Esophagus (tissue), 2 donors: ENCODE data around the gene RPL27A. TPM values are rescaled to one million over a fixed set of nuclear protein-coding genes. Genes with fewer than 3 reads are reported as not detected.
"Not testable (repeated sequence)": the region's sequence is repeated elsewhere in the genome, so short reads cannot be mapped to it uniquely, and the experiment has no call there.

ENCODE experiments used
- H3K27ac ChIP-seq, 2 donors: one replicate each; pipeline ENCODE4 v1.5.1; 2013; ENCODE audit warnings: low read depth in 2 of 2, mild to moderate bottlenecking in 2 of 2, inconsistent platforms in 1 of 2, low read length in 1 of 2, moderate library complexity in 1 of 2
- H3K27me3 ChIP-seq, 2 donors: one replicate each; pipeline ENCODE4 v1.6.1; 2013; ENCODE audit warnings: low read length in 2 of 2, control low read depth in 1 of 2, mild to moderate bottlenecking in 1 of 2; ENCODE audit not compliant: insufficient read depth in 2 of 2, control insufficient read depth in 1 of 2
- H3K36me3 ChIP-seq, 2 donors: one replicate each; pipeline ENCODE4 v1.6.1; 2013; ENCODE audit warnings: low read length in 1 of 2; ENCODE audit not compliant: control insufficient read depth in 2 of 2, insufficient read depth in 2 of 2
- H3K4me1 ChIP-seq, 2 donors: one replicate each; pipeline ENCODE4 v1.6.1; 2013; ENCODE audit warnings: low read length in 1 of 2; ENCODE audit not compliant: control insufficient read depth in 2 of 2, insufficient read depth in 2 of 2
- H3K4me3 ChIP-seq, 2 donors: one replicate each; pipeline ENCODE4 v1.5.1; 2013; ENCODE audit warnings: low read length in 2 of 2, mild to moderate bottlenecking in 2 of 2, low read depth in 1 of 2, moderate library complexity in 1 of 2
- H3K9me3 ChIP-seq, 2 donors: one replicate each; pipeline ENCODE4 v1.6.1; 2013; ENCODE audit warnings: mild to moderate bottlenecking in 2 of 2, low read depth in 1 of 2, low read length in 1 of 2, moderate library complexity in 1 of 2; ENCODE audit not compliant: control insufficient read depth in 2 of 2, insufficient read depth in 1 of 2
- WGBS, 2 donors: extraction: QIAGEN DNeasy Blood & Tissue Kit; methylation state at CpG; one replicate each; pipeline ENCODE4 v1.1.7; 2013; 5-methylcytosine and 5-hydroxymethylcytosine counted together
- polyA plus RNA-seq, 2 donors: library from polyadenylated mRNA; stranded (reverse); fragments of 200-250 nt; gene quantifications; one replicate each; pipeline ENCODE4 v1.2.3, GENCODE V29; 2013
- donor health status: healthy with polysubstance abuse.
- donor health status: Bipolar disorder and iron deficiency.

The RPL27A gene
- polyA plus RNA-seq, 2 donors: 2,629 to 4,238 TPM

DNA sequence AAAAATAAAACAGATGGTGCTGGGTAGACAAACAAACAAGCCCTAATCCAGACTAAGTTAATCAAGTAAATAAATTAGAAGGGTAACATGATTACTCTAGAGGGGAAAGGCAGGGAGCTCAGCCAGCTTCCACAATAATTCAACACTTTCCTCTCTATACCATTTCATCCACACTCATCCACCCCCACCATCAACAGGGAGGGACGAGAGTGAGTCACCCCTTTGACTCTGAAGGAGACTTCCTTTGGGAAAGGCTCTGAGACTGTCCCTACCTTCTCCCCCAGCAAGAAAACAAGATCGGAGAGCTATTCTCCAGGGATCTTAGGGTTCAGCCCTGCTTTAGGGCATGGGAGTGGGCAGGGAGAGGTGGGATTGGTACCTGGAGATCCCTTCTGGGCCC lies 33.2 kb upstream of the RPL27A start:
- WGBS, 2 donors: 87 to 91% methylated on average over 2 of the region's 2 CpGs
- peaks cover 10 to 22% of the 10 kb centered on the region in 2 donors for H3K36me3 ChIP-seq
- no peak overlapping the region for H3K4me3 ChIP-seq
- H3K9me3 ChIP-seq: no peaks in the 10 kb centered on the region
- H3K27me3 ChIP-seq: no peaks in the 10 kb centered on the region
- H3K4me1 ChIP-seq: no peaks in the 10 kb centered on the region
- H3K27ac ChIP-seq: no peak overlapping the region

DNA sequence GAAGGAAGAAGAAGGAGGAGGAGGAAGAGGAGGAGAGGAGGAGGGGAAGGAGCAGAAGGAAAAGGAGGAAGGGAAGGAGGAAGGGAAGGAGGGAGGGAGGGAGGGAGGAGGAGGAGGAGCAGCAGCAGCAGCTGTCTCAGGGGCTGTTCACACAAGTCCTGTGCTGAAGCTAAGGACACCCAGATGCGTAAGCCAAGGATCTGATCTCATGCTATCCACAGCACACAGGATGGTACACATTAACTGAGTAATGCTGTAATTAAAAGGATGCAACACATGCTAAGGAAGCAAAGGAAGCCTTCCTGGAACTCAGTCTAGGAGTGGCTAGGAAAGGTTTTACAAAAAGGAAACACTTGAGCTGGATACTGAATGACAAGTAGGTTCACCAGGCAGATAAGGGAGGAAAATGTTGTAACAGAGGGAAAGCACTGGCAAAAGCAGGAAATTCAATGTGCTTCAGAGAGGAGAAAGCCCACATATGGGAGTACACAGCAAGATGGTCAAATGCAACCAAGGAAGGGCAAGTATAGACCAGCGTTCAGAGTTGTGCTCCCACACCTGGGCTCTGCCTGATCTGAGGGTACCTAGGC lies 32.1 kb upstream of the RPL27A start:
- Histone ChIP-seq H3K36me3 (peaks cover 4 to 13% of the 10 kb centered on the region in 2 donors), H3K27ac (no peak overlapping the region), H3K27me3 (no peaks in the 10 kb centered on the region), H3K9me3 (no peaks in the 10 kb centered on the region), H3K4me3 (no peak overlapping the region), H3K4me1 (no peaks in the 10 kb centered on the region)
- WGBS, 2 donors: 98% methylated on average over 2 of the region's 2 CpGs

DNA sequence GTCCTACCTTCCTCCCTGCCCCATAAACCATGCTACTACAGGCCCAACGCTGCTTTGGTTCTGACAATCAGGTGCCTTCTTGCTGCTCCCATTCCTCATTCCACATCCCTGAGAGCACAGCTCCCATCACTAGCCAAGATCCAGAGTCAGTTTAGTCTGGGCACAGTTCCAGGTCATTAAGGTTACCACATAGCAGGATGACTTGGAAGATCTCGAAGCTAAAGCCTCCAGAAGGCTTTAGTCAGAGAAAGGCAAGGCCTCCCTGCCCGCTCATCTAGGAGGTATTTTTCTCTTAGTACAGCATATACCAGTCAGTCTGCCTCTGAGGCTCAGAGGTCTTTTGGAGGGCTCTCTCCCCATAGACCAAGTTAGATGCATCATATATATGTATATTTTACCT lies 30.5 kb upstream of the RPL27A start:
- no peak overlapping the region for H3K4me3 ChIP-seq
- H3K9me3 ChIP-seq: no peaks in the 10 kb centered on the region
- WGBS, 2 donors: 75 to 85% methylated on average over 3 of the region's 3 CpGs
- H3K27ac ChIP-seq: no peak overlapping the region
- H3K36me3 ChIP-seq: peaks cover 4 to 10% of the 10 kb centered on the region in 2 donors
- no peaks in the 10 kb centered on the region for H3K4me1 ChIP-seq
- H3K27me3 ChIP-seq: no peaks in the 10 kb centered on the region

DNA sequence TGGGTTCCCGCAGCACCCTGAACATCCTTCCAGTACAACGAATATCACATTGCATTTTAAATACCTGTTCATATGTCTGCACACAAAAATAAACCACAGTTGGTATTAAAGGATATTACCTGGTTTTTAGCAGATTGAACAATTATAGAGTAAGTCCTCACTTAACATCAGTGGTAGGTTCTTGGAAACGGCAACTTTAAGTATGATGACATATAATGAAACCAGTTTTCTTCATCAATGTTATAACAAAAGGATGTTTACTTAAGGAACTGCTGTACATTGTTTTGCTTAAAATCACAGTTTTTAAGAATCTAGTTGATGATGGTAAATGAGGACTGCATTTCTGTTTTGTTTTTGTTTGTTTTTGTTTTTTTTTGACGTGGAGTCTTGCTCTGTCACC lies 28.1 kb upstream of the RPL27A start:
- H3K27me3 ChIP-seq: no peaks in the 10 kb centered on the region
- H3K4me1 ChIP-seq: no peaks in the 10 kb centered on the region
- no peaks in the 10 kb centered on the region for H3K9me3 ChIP-seq
- H3K4me3 ChIP-seq: no peak overlapping the region
- H3K36me3 ChIP-seq: peaks cover 0 to 7% of the 10 kb centered on the region in 2 donors
- WGBS, 2 donors: 78 to 83% methylated on average over 4 of the region's 4 CpGs
- no peak overlapping the region for H3K27ac ChIP-seq

DNA sequence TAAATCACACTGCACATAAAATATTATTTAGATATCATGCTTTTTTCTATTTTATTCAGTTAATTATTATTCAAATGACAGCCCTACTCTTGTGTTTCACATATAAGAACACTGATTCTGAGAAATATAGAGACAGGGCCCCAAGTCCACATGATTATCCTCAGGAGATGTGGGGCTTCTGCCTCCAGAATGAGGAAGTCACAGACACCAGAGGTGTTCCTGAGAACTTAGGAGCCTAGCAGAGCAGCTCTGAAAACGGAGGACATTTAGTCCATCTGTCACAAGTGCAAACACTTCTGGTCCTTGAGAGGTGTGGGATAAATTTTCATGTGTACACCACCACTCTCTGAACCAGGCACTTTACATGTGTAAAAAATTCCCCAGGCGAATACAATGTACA lies 26.3 kb upstream of the RPL27A start:
- Histone ChIP-seq H3K36me3 (peaks cover 0 to 2% of the 10 kb centered on the region in 2 donors), H3K4me1 (no peaks in the 10 kb centered on the region), H3K27me3 (no peaks in the 10 kb centered on the region), H3K27ac (no peak overlapping the region), H3K4me3 (no peak overlapping the region), H3K9me3 (no peaks in the 10 kb centered on the region)
- 75 to 92% methylated on average over 2 of the region's 2 CpGs for WGBS, 2 donors

DNA sequence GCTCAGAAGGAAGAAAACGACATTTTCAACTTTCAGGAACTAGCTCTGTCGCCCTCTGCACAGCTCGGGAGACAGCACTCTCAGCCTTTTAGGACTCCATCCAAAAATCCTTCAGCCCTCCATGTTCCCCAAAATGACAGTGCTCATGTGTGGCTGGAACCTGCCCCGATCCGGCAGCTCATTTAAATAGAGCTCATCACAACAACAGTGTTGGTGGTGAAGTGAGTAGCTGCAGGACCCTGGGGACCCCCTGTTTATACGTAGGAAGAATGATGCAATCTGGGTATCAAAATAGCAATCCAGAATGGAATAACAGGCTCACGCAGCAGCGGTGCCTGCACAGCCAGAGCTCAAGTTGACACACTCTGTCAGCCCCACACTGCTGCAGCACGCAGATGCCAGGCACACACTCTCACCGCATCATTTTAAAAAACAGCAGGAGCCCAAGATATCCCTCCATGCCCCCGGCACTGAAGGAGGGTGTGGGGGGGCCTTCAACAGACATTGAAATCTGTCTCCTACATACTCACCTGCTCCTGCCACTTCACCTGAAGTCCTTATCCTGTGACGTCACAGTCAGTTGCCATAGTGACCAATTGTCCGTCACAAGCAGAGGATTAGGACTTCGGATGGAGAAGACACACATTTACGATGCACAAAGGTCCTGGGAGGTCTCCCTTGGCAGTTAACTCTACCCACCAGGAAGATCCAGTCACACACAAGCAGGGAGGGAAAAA lies 24.1 kb upstream of the RPL27A start:
- Histone ChIP-seq H3K9me3 (no peaks in the 10 kb centered on the region), H3K36me3 (peaks cover 0 to 2% of the 10 kb centered on the region in 2 donors), H3K4me3 (no peak overlapping the region), H3K27me3 (no peaks in the 10 kb centered on the region), H3K4me1 (no peaks in the 10 kb centered on the region), H3K27ac (no peak overlapping the region)
- WGBS, 2 donors: 72 to 79% methylated on average over 15 of the region's 15 CpGs

DNA sequence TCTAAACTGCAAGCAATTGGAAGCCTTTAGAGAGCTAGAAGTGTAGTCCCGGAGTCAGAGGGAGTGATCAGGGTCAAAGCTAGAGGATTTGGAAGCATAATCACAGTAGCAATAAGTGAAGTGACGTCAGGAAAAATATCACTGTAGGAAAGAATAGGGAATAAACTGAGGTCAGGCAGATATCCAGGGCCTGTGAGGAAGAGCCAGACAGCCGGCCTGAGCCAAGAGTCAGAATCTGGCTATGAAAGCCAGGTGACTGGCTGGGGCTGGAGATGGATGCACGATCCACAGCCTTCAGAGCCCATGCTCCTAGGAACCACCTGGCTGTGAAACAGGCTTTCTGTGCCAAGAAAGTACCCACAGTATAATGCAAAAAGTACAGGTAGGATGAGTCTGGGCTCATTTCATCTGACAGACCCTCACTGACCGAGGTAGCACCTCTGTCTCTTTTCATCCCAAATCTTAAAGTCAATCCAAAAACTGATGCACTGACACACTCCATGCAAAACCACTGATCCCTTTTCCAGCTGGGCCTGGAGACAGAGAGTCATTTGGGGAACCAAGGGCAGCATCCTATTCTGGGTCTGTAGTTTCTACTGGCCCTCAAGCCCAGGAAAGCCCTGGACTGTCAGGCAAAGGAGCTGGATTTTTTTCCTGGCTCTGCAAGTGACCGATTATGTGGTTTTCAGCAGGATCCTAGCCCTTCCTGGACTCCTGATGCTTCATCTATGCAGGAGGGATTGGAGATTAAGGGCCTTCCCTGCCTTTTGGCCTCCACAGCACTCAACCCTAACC lies 21.4 kb upstream of the RPL27A start:
- Histone ChIP-seq H3K4me3 (no peak overlapping the region), H3K36me3 (peaks cover 0 to 2% of the 10 kb centered on the region in 2 donors), H3K9me3 (no peaks in the 10 kb centered on the region), H3K4me1 (no peaks in the 10 kb centered on the region), H3K27ac (no peak overlapping the region), H3K27me3 (no peaks in the 10 kb centered on the region)
- 84 to 86% methylated on average over 6 of the region's 6 CpGs for WGBS, 2 donors

DNA sequence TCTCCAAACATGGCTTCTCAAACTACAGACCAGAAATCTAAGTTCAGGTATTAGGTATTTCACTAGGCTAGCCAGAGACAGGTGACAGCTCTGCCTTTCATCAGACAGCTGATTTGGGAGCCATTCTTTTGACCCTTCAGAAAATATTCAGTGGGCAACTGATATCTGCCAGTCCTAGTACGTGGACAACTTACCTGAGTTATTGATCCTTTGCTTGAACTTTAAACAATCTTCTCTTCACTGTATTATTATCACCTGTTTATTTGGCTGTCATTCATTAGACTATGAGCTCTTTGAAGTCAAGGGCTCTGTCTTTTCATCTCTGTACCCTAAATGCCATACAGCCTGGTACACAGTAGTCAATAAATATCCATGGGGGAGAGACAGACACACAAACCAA lies 17.4 kb upstream of the RPL27A start:
- no peak overlapping the region for H3K27ac ChIP-seq
- no peaks in the 10 kb centered on the region for H3K9me3 ChIP-seq
- peaks cover 0 to 2% of the 10 kb centered on the region in 2 donors for H3K36me3 ChIP-seq
- no peaks in the 10 kb centered on the region for H3K4me1 ChIP-seq
- no peak overlapping the region for H3K4me3 ChIP-seq
- no peaks in the 10 kb centered on the region for H3K27me3 ChIP-seq
- 87 to 96% methylated on average over 1 of the region's 1 CpG for WGBS, 2 donors

DNA sequence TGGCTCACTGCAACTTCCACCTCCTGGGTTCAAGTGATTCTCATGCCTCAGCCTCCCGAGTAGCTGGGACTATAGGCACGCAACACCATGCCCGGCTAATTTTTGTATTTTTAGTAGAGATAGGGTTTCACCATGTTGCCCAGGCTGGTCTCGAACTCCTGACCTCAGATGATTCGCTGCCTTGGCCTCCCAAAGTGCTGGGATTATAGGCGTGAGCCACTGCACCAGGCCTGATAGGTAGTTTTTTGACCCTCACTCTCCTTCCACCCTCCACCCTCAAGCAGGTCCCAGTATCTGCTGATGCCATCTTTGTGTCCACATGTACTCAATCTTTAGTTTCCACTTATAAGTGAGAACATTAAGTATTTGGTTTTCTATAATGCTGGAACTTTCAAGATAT lies 12.5 kb upstream of the RPL27A start:
- H3K4me1 ChIP-seq, H3K36me3 ChIP-seq, H3K4me3 ChIP-seq, H3K9me3 ChIP-seq, H3K27me3 ChIP-seq, H3K27ac ChIP-seq: not testable (repeated sequence)
- WGBS, 2 donors: 91 to 98% methylated on average over 6 of the region's 6 CpGs
